ENCODE measurements around the gene LPAR1.

DNA sequence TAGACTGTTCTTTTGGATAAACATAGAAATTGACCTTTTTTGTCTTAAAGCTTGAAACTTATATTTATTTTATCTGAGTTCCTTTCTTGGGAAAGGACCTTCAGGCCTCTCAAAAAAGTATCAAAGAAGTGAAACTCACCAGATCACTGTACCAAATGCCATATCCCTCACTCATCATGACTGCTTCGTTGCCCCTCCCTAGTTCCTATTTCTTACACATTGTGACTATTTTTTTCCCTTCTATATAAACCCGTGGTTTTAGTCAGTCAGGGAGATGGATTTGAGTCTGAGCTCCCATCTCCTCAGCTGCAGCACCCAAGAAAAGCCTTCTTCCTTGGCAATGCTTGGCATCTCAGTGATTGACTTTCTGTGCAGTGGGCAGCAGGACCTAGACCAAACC is 129.4 kb downstream of the LPAR1 start:
- no peak for TF ChIP-seq HOXA7 (CRISPR knock-in tag; IDR thresholded peaks at IDR 0.05; ENCODE audit: borderline replicate concordance)
- TF ChIP-seq SCRT2 (tag by site-specific recombination; IDR thresholded peaks at IDR 0.05): no peak
- no peak for TF ChIP-seq ZFP41 (tag by site-specific recombination; IDR thresholded peaks at IDR 0.05; ENCODE audit: borderline replicate concordance)
